GM21381 (cell line): ENCODE data around the gene CLUH.

ENCODE experiments used
- ATAC-seq: cut with Tn5 transposase; IDR thresholded peaks from one replicate; pipeline ENCODE4 v1.9.1; 2021; ENCODE audit warnings: mild to moderate bottlenecking, moderate library complexity; ENCODE audit not compliant: unreplicated experiment

CLUH gene

DNA sequence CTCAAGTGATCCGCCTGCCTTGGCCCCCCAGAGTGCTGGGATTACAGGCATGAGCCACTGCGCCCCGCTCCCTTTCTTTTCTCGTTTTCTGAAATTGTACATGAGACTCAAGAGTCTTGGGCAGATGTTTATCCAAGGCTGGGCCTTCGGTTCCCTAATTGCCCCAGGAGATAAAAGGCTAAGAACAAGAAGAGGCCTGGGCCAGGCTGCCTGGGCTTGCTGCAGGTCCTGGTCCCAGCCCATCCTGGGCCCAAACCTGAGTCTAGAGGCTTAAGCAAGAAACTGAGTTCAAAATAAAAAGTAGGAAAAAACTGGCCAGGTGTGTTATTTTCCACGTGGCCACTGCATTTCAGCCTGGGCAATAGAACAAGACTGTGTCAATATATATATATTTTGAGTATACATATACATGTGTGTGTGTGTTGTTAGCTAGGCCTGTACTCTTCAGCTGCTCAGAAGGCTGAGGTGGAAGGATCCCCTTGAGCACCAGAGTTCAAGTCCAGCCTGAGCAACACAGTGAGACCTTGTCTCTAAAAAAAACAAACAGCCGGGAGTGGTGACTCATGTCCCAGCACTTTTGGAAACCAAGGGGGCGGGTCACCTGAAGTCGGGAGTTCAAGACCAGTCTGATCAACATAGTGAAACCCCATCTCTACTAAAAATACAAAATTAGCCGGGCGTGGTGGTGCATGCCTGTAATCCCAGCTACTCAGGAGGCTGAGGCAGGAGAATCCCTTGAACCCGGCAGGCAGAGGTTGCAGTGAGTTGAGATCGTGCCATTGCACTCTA lies 6.8 kb upstream of the CLUH start:
- no peak for ATAC-seq

GRCh38 chr17:2716649-2717048 lies 5.1 kb upstream of the CLUH start:
- ATAC-seq = no peak

DNA sequence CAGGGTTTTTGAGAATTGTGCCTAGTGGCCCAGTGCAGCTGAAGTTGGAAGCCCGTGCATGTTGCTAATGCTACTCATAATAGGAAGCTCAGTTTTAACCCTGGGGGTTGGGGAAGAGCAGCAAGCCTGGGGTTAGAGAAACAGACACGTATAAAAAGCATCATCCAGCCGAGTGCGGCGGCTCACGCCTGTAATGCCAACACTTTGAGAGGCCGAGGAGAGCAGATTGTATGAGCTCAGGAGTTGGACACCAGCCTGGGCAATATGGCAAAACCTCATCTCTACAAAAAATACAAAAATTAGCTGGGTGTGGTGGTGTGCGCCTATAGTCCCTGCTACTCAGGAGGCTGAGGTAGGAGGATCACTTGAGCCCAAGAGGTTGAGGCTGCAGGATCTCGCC lies 2.3 kb upstream of the CLUH start:
- ATAC-seq = no peak

DNA sequence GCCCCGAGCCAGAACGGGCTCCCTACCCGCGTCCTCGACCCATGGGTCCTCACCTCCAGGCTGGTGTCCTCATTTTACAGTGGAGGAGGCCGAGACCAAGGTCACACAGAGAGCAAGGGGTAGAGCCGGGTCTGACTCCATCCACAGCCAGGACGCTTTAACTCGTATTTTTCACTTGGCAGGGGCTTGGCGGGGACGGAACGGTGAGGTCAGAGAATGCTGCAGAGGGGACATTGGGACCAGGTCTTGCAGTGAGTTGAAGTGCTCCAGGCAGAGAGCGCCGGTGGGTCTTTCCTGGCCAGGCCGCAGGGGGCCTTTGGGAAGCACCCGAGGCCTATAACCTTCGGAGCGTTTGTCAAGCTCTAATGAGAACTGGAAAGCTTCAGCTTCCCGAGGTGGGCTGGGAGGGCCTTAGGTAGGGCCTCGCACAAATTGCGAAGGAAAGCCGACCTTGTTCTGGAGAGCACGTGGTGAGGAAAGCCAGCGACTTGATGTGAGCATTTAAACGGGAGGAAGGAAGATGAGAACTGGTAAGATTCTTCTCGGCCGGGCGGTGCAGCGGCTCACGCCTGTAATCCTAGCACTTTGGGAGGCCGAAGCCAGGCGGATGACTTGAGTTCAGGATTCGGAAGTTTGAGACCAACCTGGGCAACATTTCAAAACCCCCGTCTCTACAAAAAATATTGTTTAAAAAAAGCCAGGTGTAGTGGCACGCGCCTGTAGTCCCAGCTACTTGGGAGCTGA lies 908 bp upstream of the CLUH start:
- ATAC-seq = no peak

DNA sequence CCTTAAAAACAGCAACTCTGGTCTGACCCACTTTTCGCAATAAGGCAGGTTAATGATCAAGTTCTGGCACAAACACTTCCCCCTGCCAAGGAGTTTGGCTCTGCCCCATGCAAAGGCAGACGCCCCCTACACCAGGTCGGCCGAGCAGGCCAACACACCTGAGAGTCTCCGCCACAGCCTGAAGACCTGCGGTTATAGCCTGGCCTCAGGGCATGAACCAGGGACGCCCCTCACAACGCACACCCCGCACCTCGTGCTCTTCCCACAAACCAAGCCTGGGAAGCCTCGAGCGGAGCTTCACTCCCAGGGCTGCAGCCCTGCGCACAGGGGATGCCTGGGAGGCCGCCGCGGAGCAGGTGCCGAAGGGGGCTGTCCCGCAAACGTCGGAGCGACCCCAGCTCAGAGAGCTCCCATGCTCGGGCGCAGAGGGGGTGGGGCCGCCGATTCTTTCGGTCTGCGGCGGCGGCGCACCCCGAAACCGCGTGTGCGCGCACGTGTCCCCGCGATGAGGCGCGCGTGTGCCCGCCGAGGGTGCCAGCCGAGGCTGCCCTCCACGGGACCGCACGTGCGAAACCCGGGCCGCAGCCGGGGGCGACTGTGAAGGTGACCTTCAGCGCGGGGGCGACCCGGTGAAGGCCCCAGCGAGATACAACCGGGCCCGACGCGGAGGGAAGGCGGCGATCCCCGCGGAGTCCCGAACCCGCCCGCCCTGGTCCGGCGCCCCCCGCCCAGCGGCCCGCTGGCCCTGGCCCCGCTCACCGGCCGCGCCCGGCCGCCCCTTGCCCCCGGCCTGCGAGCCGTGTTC lies 559 bp downstream of the CLUH start:
- peak; percentile 20 for ATAC-seq

DNA sequence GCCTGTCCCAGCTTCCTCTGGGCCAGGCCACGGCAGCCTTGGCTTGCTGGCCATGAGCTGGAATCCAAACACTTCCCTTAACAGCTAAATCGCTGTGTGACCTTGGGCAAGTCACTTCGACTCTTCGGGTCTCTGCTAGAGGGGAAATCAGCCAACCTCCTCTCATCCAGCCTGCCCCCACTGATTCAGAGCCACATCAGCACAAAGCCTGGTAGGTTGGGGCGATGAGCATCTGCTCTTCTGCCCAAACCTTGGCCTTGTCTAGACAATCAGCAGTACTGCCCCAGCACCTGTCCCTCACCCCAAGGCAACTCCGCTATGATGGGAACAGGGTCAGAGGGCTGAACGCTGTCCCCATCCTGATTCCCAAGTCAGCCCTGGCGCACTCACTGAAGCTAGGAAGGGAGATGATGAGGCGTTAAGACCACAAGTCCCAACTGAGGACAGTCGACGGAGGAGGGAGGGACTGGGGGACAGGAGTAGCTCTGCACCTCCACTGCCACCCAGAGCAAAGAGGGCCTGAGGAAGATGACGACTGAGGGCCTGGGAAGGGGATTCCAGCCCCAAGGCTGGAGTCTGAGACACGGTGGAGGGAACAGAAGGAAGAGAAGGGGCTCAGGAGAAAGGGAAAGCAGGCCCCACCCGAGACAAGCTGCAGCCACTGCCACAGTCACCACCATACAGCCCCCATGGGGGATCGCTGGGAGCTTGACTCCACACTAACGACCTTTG lies 1.3 kb downstream of the CLUH start:
- no peak for ATAC-seq

GRCh38 chr17:2709183-2709661 lies 2.3 kb downstream of the CLUH start:
- peak; percentile 30 for ATAC-seq

GRCh38 chr17:2708585-2709182 lies 2.9 kb downstream of the CLUH start:
- ATAC-seq = no peak

DNA sequence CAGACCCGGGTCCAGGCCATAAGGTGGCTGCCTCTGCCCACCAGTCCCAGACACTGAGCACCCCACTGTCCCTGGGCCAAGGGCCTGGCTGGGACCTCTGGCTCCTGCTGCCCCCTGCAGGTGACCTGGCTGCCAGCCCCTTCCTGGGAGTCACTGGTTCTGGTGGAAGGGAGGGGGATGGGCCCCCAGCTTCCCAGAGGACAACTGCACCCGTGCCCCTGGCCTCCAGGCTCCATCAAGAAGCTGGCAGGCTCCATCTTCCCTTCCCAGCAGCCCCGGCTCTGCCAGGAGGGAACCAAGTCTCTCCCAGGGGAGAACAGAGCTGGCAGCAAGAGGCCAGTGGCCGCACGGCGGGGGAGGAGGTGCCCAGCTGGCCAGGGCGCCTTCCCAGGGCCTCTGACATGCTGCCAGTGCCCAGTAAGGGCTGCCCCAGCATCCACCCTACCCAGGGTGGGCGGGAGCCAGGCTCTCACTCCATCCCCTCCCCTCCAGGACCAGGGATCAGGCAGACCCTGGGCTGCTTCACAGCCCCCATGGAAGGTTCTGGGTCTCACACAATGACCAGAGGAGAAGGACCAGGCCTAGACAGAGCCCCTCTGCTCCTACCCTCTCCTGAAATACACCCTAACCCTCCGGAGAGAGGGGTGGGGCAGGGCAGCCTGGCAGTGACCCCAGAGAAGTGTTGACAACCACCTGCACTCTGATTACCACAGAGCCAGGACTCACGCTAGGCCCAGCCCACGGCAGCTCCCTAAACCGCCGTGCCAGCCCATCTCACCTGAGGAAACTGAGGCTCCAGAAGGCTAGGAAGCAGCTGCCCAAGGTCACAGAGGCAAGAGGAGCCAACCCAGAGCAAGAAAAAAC lies 3.6 kb downstream of the CLUH start:
- ATAC-seq = no peak

DNA sequence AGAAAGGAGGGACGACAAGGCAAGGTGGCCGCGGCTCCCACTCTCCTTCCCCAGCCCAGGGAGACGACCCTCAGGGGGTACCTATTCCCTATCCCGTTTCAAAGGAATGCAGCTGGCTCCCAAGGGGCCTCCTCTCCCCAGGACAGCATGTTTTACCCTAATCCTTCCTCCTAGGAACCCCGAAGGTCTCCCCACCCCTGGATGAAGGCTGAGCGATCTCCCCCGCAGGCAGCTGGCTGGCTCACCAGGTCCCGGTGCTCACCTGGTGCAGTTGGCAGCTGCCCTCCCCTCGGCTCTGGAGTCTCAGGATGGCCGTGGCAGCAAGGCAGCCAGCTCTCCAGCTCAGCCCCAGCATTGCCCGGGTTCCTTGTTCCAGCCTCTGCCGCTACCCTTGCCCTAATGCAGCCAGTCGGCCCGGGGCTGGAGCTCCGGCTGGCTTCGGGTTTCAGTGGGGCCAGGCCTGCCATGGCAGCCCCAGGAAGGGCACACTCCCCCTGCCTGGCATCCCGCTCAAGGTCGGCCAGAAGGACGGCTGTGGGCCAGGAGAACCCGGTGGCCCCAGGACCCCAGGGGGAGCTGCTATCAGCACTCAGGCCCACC lies 4.6 kb downstream of the CLUH start:
- no peak for ATAC-seq

GRCh38 chr17:2705888-2706795 lies 5.4 kb downstream of the CLUH start:
- no peak for ATAC-seq

- ATAC-seq = no peak
Observed at GRCh38 chr17:2705263-2705662, 6.3 kb downstream of the CLUH start.

GRCh38 chr17:2704890-2705248 lies 6.7 kb downstream of the CLUH start:
- ATAC-seq = no peak

DNA sequence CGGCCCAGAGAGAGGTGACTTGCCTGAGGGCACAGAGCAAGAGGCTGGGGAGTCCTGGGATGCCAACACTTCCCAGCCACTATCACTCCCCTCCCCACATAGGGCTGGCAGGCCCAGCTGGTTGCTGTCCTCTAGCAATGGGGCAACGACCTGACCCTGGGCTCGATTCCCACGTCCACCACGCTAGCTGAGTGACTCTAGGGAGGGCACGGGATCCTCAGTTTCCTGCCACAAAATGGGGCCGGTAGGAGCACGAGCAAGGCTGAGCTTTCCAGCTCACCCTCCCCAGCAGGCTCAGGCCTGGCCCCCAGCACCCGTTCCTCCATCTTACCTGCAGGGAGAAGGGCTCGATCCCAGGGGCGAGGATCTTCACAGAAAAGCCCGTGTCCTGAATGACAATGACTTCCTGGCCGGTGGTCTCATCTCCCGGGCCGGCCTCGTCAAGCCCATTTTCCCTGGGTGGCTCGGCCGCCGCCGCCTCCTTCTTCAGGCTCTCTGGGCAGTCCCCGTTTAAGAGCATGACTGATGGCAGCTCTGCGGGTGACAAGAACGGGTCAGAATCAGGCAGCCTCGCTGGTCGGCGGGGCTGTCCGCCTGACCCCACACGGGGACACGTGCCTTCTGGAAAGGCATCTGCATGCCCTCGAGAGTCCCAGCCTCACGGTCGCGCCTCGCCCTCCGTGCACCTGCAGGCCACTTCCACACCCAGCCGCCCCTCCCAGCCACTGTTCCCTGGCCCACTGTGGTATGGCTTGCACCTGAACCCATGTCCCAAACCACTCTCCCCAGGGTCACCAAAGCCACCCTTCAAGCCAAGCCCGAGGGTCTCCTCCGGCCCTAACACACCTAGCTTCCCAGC lies 7.3 kb downstream of the CLUH start:
- ATAC-seq = no peak

- no peak for ATAC-seq
Observed at GRCh38 chr17:2703606-2704005, 8.0 kb downstream of the CLUH start.

DNA sequence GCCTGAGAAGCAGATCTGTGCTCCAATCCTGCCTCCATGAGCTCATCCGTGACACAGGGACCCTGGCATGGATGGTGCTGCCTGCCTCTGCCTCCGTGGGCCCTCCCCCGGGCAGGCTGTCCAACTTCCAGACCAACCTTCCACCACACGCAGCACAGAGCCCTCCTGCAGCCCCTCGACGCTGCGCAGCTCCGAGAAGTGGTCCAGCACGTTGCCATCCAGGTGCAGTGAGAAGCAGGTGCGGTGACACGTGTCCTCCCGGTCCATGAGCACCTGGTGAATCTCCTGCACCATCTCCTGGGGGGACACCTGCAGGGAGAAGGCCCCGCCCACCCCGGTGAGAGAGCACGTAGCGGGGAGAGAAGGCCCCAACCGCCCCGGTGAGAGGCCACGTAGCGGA lies 8.4 kb downstream of the CLUH start:
- no peak for ATAC-seq
